Measurements from ENCODE around the gene WAS.
A peak's percentile ranks its signal among the peaks of the same experiment; 100 is the strongest.
"Not testable (repeated sequence)": the region's sequence is repeated elsewhere in the genome, so short reads cannot be mapped to it uniquely, and the experiment has no call there.

WAS gene

GRCh38 chrX:48688531-48689150 lies 5.0 kb downstream of the WAS start:
- DNase-seq, result no peak

GRCh38 chrX:48689208-48689920 lies 5.8 kb downstream of the WAS start:
- no peak for DNase-seq

GRCh38 chrX:48691746-48692145 lies 8.1 kb downstream of the WAS start:
- DNase-seq, result not testable (repeated sequence)

- no peak for DNase-seq
Measured at GRCh38 chrX:48694776-48695533, 11.4 kb downstream of the WAS start.

GRCh38 chrX:48695534-48695896 lies 11.9 kb downstream of the WAS start:
- DNase-seq, result no peak

GRCh38 chrX:48695925-48696300 lies 12.3 kb downstream of the WAS start:
- DNase-seq, result no peak

GRCh38 chrX:48696301-48696908 lies 12.8 kb downstream of the WAS start, which contains the start of gene SUV39H1:
Gene SUV39H1, plus strand, starts transcription at chrX:48696734. Its CDS starts 51 bp downstream, at chrX:48696785.
- DNase-seq, result peak; percentile 79

- no peak for DNase-seq
Measured at GRCh38 chrX:48696909-48697727, 13.5 kb downstream of the WAS start.

GRCh38 chrX:48698306-48698705 lies 14.7 kb downstream of the WAS start:
- DNase-seq, result no peak

GRCh38 chrX:48700246-48700645 lies 16.6 kb downstream of the WAS start:
- DNase-seq, result no peak

GRCh38 chrX:48700951-48701653 lies 17.5 kb downstream of the WAS start:
- DNase-seq, result no peak

- no peak for DNase-seq
Measured at GRCh38 chrX:48702032-48702431, 18.4 kb downstream of the WAS start.

- DNase-seq, result no peak
Measured at GRCh38 chrX:48702716-48703115, 19.1 kb downstream of the WAS start.

- no peak for DNase-seq
Measured at GRCh38 chrX:48703228-48703627, 19.6 kb downstream of the WAS start.

- no peak for DNase-seq
Measured at GRCh38 chrX:48703642-48704481, 20.3 kb downstream of the WAS start.

- DNase-seq, result no peak
Measured at GRCh38 chrX:48705871-48706270, 22.3 kb downstream of the WAS start.

GRCh38 chrX:48709522-48710112 lies 26.0 kb downstream of the WAS start:
- DNase-seq, result no peak

GRCh38 chrX:48711162-48711928 lies 27.7 kb downstream of the WAS start:
- no peak for DNase-seq

GRCh38 chrX:48711929-48712505 lies 28.4 kb downstream of the WAS start:
- no peak for DNase-seq
